H9 (cell line): ENCODE results near the gene MICAL2. TPM values are rescaled to one million over a fixed set of nuclear protein-coding genes. Genes with fewer than 3 reads are reported as not detected.

Experiments used
- DNase-seq: peaks from one replicate; pipeline ENCODE4 v3.0.0-alpha.2; 2017
- H2AFZ ChIP-seq: one replicate; pipeline ENCODE4 v1.6.1; 2013; ENCODE audit warnings: mild to moderate bottlenecking, low read length, control low read depth, moderate library complexity
- H2AK5ac ChIP-seq: 2 replicates; pipeline ENCODE4 v1.6.1; 2013; ENCODE audit warnings: low read length, control low read depth, mixed read lengths; ENCODE audit not compliant: insufficient read length
- H2BK120ac ChIP-seq: one replicate; pipeline ENCODE4 v1.6.1; 2013; ENCODE audit warnings: low read depth, mild to moderate bottlenecking, low read length, control low read depth, inconsistent platforms; ENCODE audit not compliant: poor library complexity, severe bottlenecking
- H2BK12ac ChIP-seq: 2 replicates; pipeline ENCODE4 v1.6.1; 2013; ENCODE audit warnings: low read length, control low read depth, mixed read lengths, low read depth; ENCODE audit not compliant: insufficient read length
- H2BK15ac ChIP-seq: 2 replicates; pipeline ENCODE4 v1.6.1; 2013; ENCODE audit warnings: low read depth, low read length, control low read depth
- H2BK20ac ChIP-seq: one replicate; pipeline ENCODE4 v1.6.1; 2013; ENCODE audit warnings: low read depth, mild to moderate bottlenecking, low read length, control low read depth, inconsistent platforms; ENCODE audit not compliant: poor library complexity, severe bottlenecking
- H2BK5ac ChIP-seq: 2 replicates; pipeline ENCODE4 v1.6.1; 2013; ENCODE audit warnings: low read length, control low read depth, mixed read lengths; ENCODE audit not compliant: insufficient read length
- H3K14ac ChIP-seq: 2 replicates; pipeline ENCODE4 v1.6.1; 2013; ENCODE audit warnings: low read length, control low read depth; ENCODE audit not compliant: insufficient read depth
- H3K18ac ChIP-seq: 2 replicates; pipeline ENCODE4 v1.6.1; 2013; ENCODE audit warnings: low read depth, mild to moderate bottlenecking, mixed read lengths, low read length, control low read depth; ENCODE audit not compliant: insufficient read length
- H3K23ac ChIP-seq: 2 replicates; pipeline ENCODE4 v1.6.1; 2013; ENCODE audit warnings: low read length, control low read depth, mixed read lengths, low read depth; ENCODE audit not compliant: insufficient read length
- H3K23me2 ChIP-seq: 2 replicates; pipeline ENCODE4 v1.6.1; 2013; ENCODE audit warnings: low read depth, mild to moderate bottlenecking, mixed read lengths, low read length, control low read depth; ENCODE audit not compliant: insufficient read length, poor library complexity, severe bottlenecking
- H3K27ac ChIP-seq: 2 replicates; pipeline ENCODE4 v1.5.1; 2013; ENCODE audit warnings: low read length, control low read depth, mixed read lengths, low read depth; ENCODE audit not compliant: insufficient read length
- H3K27me3 ChIP-seq: 2 replicates; pipeline ENCODE4 v1.6.1; 2013; ENCODE audit warnings: low read length, control low read depth, inconsistent platforms; ENCODE audit not compliant: insufficient read depth
- H3K4ac ChIP-seq: 2 replicates; pipeline ENCODE4 v1.6.1; 2013; ENCODE audit warnings: low read depth, mild to moderate bottlenecking, control low read depth, inconsistent platforms, low read length, moderate library complexity
- H3K4me1 ChIP-seq: 2 replicates; pipeline ENCODE4 v1.6.1; 2013; ENCODE audit warnings: low read length, control low read depth, inconsistent platforms; ENCODE audit not compliant: insufficient read depth
- H3K4me2 ChIP-seq: 2 replicates; pipeline ENCODE4 v1.6.1; 2013; ENCODE audit warnings: low read length, control low read depth, mixed read lengths; ENCODE audit not compliant: insufficient read length, insufficient read depth
- H3K56ac ChIP-seq: 2 replicates; pipeline ENCODE4 v1.6.1; 2013; ENCODE audit warnings: low read depth, mild to moderate bottlenecking, mixed read lengths, low read length, control low read depth; ENCODE audit not compliant: insufficient read length
- H3K79me1 ChIP-seq: 2 replicates; pipeline ENCODE4 v1.6.1; 2013; ENCODE audit warnings: low read depth, mild to moderate bottlenecking, moderate library complexity, low read length, control low read depth, inconsistent platforms; ENCODE audit not compliant: insufficient read depth, poor library complexity, severe bottlenecking
- H3K79me2 ChIP-seq: 2 replicates; pipeline ENCODE4 v1.6.1; 2013; ENCODE audit warnings: low read length, control low read depth, inconsistent platforms; ENCODE audit not compliant: insufficient read depth
- H3K9ac ChIP-seq: 2 replicates; pipeline ENCODE4 v1.6.1; 2013; ENCODE audit warnings: low read length, control low read depth, mixed read lengths; ENCODE audit not compliant: insufficient read length; ENCODE audit errors: extremely low read depth
- H3K9me3 ChIP-seq: one replicate; pipeline ENCODE4 v1.6.1; 2013; ENCODE audit warnings: low read depth, low read length, inconsistent platforms; ENCODE audit not compliant: control insufficient read depth
- H3T11ph ChIP-seq: one replicate; pipeline ENCODE4 v1.6.1; 2013; ENCODE audit warnings: mild to moderate bottlenecking, low read length, control low read depth, inconsistent platforms
- H4K20me1 ChIP-seq: one replicate; pipeline ENCODE4 v1.6.1; 2013; ENCODE audit not compliant: control insufficient read depth, insufficient read length, insufficient read depth
- H4K5ac ChIP-seq: 2 replicates; pipeline ENCODE4 v1.6.1; 2013; ENCODE audit warnings: low read depth, mild to moderate bottlenecking, mixed read lengths, low read length, control low read depth; ENCODE audit not compliant: insufficient read length
- H4K8ac ChIP-seq: replicated peaks from 2 replicates; pipeline ENCODE4 v1.6.1; 2013; ENCODE audit warnings: low read length, control low read depth, mixed read lengths, low read depth; ENCODE audit not compliant: insufficient read length
- H4K91ac ChIP-seq: 2 replicates; pipeline ENCODE4 v1.6.1; 2013; ENCODE audit warnings: low read depth, mild to moderate bottlenecking, moderate library complexity, mixed read lengths, low read length, control low read depth; ENCODE audit not compliant: insufficient read length
- H3K27ac Mint-ChIP-seq, 3 experiments: 2 replicates in 2 of 3; 3 replicates in 1 of 3; pipeline ENCODE4 v1.8.0; 2020 to 2021; ENCODE audit warnings: mixed read lengths in 3 of 3, mild to moderate bottlenecking in 1 of 3, moderate library complexity in 1 of 3
- H3K27me3 Mint-ChIP-seq: 2 replicates; pipeline ENCODE4 v1.8.0; 2021; ENCODE audit warnings: low read depth, mild to moderate bottlenecking, moderate library complexity, mixed read lengths
- H3K36me3 Mint-ChIP-seq, 3 experiments: 2 replicates in 2 of 3; 3 replicates in 1 of 3; pipeline ENCODE4 v1.8.0; 2020 to 2021; ENCODE audit warnings: low read depth in 3 of 3, mixed read lengths in 3 of 3; ENCODE audit not compliant: insufficient read depth in 1 of 3
- H3K4me1 Mint-ChIP-seq, 2 experiments: 2 replicates each; pipeline ENCODE4 v1.8.0; 2020; ENCODE audit warnings: mixed read lengths in 2 of 2
- H3K4me3 Mint-ChIP-seq, 2 experiments: 2 replicates in 1 of 2; 3 replicates in 1 of 2; pipeline ENCODE4 v1.8.0; 2020 to 2021; ENCODE audit warnings: mild to moderate bottlenecking in 2 of 2, mixed read lengths in 2 of 2, moderate library complexity in 1 of 2
- H3K9me3 Mint-ChIP-seq, 2 experiments: 2 replicates in 1 of 2; 3 replicates in 1 of 2; pipeline ENCODE4 v1.8.0; 2020; ENCODE audit warnings: mild to moderate bottlenecking in 2 of 2, mixed read lengths in 2 of 2, moderate library complexity in 1 of 2
- WGBS: extraction: QIAGEN DNeasy Blood & Tissue Kit; methylation state at CpG from one replicate; pipeline ENCODE4 v1.1.7; 2013; ENCODE audit warnings: missing lambda C conversion rate, low lambda C conversion rate, mixed read lengths; ENCODE audit not compliant: insufficient read length; ENCODE audit errors: extremely low coverage; 5-methylcytosine and 5-hydroxymethylcytosine counted together
- total RNA-seq: library from RNA; stranded (reverse); gene quantifications from 2 replicates; pipeline ENCODE4 v1.2.1, GENCODE V29; 2021
- TF ChIP-seq, protein P1 (sequence below): fragments of 200-600 bp; sonication (generic); conservative IDR thresholded peaks from 3 replicates; pipeline ENCODE4 v1.8.0; 2021; ENCODE audit warnings: antibody characterized with exemption, mild to moderate bottlenecking

Gene MICAL2
- total RNA-seq, 1 experiment from 2014 or later, result 4.7 TPM

DNA sequence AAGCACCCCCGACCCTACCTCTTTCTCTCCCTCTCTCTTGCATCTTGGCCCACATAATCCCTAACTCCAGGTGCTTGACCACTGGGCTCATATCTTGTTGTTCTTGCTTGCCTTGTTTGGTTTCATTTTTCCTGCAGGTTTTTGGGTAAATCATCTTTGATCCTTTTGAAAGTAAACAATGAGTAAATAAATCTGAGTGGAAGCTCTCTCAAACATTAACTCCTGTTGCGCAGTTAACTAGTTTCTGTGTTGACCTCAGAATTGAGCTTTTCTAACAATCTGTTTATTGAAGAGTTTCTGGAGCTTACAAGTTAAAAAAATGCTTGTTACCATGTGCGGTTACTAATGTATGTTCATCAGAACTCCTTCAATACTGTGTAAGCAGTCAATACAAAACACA is 38.8 kb upstream of the MICAL2 start:
- H3K56ac ChIP-seq, result no peak overlapping the region
- no peaks in the 10 kb centered on the region for H3K9me3 Mint-ChIP-seq
- H3K4me3 Mint-ChIP-seq, result no peak overlapping the region
- WGBS, result no CpG with 5 or more reads among the region's 3 CpGs
- H3K79me2 ChIP-seq, result no peaks in the 10 kb centered on the region
- H2AK5ac ChIP-seq, result no peak overlapping the region
- no peaks in the 10 kb centered on the region for H3K79me1 ChIP-seq
- H3K36me3 Mint-ChIP-seq, result no peaks in the 10 kb centered on the region; a peak in 2 of 7 replicates
- no peak overlapping the region for H3T11ph ChIP-seq
- no peak overlapping the region for H3K14ac ChIP-seq
- H2BK5ac ChIP-seq, result no peak overlapping the region
- H3K23ac ChIP-seq, result no peak overlapping the region
- H3K23me2 ChIP-seq, result no peaks in the 10 kb centered on the region
- no peak overlapping the region for H3K4me2 ChIP-seq
- peaks cover 4% of the 10 kb centered on the region for H3K27me3 Mint-ChIP-seq
- no peak overlapping the region for H2BK15ac ChIP-seq
- no peaks in the 10 kb centered on the region; the same call in 1 of the 2 replicates for H3K4me1 ChIP-seq
- DNase-seq, result no peak
- H2BK120ac ChIP-seq, result no peak overlapping the region
- H2BK20ac ChIP-seq, result no peak overlapping the region
- no peak overlapping the region for H3K4ac ChIP-seq
- H2AFZ ChIP-seq, result no peak overlapping the region
- H4K20me1 ChIP-seq, result no peaks in the 10 kb centered on the region
- H3K27ac ChIP-seq, result no peak overlapping the region
- no peak overlapping the region for H4K91ac ChIP-seq
- no peak overlapping the region for H2BK12ac ChIP-seq
- H3K9ac ChIP-seq, result no peak overlapping the region
- no peaks in the 10 kb centered on the region; the same call in 1 of the 2 replicates for H3K27me3 ChIP-seq
- H4K8ac ChIP-seq, result no peak overlapping the region
- peaks cover 16 to 18% of the 10 kb centered on the region in 2 experiments for H3K4me1 Mint-ChIP-seq
- no peak overlapping the region for H4K5ac ChIP-seq
- H3K18ac ChIP-seq, result no peak overlapping the region
- H3K9me3 ChIP-seq, result no peaks in the 10 kb centered on the region
- TF ChIP-seq, protein P1, sequence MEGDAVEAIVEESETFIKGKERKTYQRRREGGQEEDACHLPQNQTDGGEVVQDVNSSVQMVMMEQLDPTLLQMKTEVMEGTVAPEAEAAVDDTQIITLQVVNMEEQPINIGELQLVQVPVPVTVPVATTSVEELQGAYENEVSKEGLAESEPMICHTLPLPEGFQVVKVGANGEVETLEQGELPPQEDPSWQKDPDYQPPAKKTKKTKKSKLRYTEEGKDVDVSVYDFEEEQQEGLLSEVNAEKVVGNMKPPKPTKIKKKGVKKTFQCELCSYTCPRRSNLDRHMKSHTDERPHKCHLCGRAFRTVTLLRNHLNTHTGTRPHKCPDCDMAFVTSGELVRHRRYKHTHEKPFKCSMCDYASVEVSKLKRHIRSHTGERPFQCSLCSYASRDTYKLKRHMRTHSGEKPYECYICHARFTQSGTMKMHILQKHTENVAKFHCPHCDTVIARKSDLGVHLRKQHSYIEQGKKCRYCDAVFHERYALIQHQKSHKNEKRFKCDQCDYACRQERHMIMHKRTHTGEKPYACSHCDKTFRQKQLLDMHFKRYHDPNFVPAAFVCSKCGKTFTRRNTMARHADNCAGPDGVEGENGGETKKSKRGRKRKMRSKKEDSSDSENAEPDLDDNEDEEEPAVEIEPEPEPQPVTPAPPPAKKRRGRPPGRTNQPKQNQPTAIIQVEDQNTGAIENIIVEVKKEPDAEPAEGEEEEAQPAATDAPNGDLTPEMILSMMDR, result no peak
- H3K27ac Mint-ChIP-seq, result no peak overlapping the region; a peak in 2 of 7 replicates
